Stimulated activated CD4-positive, alpha-beta T cell treated with anti-CD3 and anti-CD28 coated beads, Interleukin-12 subunit alpha, Interleukin-12 subunit beta, amount 100 ng/mL, for 24 hours (primary cell): ENCODE results near the gene RASD1.
"Not testable (repeated sequence)": the region's sequence is repeated elsewhere in the genome, so short reads cannot be mapped to it uniquely, and the experiment has no call there.

Experiments used
- DNase-seq, 2 experiments: peaks; one replicate each; pipeline ENCODE4 v3.0.0-alpha.2; 2020; ENCODE audit warnings: low read depth in 2 of 2

Gene RASD1

GRCh38 chr17:17469996-17470395 lies 26.2 kb downstream of the RASD1 start:
- DNase-seq = no peak

DNA sequence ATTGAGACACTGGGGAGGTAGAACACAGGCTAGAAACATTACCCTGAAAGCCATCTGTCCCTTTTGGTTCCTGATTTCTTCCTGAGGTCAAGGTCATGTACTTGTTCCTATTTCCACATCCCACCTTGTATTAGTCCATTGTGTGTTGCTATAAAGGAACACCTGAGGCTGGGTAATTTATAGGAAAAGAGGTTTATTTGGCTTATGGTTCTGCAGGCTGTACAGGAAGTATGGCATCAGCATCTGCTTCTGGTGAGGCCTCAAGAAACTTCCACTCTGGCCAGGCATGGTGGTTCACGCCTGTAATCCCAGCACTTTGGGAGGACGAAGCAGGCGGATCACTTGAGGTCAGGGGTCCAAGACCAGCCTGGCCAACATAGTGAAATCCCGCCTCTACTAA lies 26.8 kb downstream of the RASD1 start:
- DNase-seq = no peak

DNA sequence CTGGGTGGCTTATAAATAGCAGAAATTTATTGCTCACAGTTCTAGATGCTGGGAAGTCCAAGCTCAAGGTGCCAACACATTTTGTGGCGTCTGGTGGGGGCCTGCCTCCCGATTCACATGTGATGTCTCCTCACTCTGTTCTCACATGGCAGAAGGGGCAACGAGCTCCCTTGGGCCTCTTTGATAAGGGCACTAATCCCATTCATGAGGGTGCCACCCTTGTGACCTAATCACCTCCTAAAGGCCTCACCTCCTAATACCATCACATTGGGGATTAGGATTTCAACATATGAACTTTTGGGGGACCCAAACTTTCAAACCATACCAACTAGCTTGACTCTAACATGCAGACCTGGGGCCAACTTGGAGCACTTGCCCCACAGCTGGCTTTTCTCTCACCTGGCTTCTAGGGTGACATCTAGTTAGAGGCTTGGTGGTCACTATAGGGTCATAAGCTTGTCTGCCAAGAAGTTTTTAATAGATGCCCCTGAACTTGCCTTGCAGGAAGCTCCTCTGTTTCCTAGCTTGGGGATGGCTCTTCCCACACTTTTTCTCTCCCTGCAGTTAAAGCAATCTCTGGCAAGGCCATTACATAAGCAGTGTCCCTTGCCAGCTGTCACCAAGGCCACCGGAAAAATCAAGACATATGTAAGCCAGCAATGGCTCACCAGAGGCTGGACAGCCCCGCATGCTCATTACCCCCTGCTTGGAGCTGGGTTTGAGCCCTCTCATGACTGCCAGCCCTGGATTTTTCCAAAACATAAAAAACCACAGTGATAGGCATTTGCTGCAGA lies 27.8 kb downstream of the RASD1 start:
- no peak for DNase-seq

DNA sequence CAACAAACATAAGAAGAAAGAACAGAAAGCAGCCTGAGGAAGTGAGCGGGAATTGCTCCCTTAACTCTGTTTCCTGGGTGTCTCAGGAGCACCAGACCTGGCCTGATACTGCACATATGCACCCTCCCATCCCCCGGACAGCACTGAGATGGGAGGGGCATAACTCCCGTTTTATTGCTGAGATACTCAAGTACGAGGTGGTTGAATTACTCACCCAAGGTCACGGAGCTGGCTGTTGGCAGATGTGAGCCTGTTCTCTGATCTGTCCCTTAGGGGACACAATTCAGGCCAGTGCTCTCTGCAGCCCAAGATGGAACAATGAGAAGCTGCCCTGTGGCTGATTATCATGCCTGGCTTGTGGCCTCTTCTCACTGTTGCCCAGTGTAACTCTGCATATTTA lies 28.5 kb downstream of the RASD1 start:
- DNase-seq = no peak

DNA sequence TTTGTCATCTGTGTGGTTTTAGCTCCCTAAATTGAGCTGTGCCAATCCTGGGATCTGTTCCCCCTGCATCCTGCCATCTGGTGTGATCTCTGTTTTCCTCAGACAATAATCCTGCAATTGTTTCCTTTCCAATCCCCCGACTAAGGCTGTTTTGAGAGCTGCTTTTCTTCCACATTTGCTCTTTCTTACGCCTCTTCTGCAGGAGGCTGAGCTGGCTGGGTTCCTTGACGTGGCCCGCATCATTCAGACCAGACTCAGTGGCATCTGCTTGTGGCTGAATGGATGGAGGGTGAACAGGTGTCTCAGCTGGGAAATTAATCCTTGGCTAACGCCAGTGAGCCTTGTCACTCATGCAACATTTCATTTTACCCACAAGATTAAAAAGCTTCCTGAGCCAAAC lies 29.2 kb downstream of the RASD1 start:
- DNase-seq = no peak

DNA sequence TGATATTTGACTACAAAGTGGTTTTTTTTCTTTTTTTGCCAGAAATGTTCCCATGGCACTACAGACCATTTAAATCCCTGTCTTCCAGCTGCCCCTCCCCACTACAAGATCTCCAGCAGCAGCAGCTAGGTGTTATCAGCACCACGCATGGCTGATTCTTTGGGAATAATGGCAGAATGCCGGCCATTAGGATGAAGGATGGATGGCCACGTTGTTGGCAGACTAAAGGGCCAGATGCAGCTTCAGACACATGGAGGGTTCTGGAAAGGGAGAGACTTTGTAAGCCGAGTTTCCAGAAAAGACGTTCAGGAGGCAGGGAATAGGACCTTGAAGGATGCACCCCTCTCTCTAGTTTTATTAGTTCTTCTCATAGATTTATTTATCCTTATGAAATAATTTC lies 29.7 kb downstream of the RASD1 start:
- no peak for DNase-seq

DNA sequence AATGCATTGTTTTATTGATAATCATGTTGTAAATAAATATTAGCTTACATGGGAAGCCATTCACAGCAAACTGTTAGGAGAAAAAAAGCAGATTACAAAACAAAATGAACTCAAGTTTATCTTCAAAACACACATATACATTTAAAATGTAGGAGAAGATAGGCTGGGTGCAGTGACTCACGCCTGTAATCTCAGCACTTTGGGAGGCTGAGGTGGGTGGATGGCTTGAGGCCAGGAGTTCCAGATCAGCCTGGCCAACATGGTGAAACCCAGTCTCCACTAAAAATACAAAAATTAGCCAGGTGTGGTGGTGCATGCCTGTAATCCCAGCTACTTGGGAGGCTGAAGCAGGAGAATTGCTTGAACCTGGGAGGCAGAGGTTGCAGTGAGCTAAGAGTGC lies 30.3 kb downstream of the RASD1 start:
- not testable (repeated sequence) for DNase-seq

- DNase-seq = no peak
Measured at GRCh38 chr17:17463821-17464220, 32.4 kb downstream of the RASD1 start.

DNA sequence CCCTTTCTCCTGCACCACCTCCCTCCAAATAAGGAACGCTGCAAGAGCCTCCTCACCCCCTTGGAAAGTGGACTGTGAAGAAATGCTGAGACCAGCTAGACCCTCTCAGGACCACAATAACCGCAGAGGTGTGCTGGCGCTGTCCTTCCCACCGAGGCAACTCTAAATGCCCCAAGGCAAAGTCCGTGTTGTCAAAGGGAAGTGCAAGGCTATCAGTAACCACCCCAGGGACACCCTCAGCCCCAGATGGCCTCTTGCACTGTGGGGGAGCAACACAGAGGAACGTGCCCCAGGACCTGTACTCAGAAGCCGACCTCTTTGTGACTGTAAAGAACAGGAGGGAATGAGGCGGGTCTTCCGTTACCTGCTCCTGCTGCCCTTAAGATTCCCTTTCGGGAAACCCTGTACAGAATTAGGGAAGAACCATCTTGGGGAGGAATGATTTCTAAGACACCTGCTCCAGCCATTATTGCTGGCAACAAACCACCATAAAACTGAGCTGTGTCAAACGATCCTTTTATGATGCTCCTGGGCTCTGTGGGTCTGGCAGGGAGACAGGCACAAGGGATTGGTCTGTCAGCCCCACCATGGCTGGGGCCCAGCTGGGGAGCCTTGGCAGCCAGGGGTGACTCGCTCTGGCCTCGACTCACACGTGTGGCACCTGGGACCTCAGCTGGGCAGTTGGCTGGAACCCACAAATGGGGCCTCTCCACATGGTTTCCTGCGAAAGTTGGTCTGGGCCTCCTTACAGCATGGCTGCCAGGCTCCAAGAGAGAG lies 34.0 kb downstream of the RASD1 start:
- no peak for DNase-seq

GRCh38 chr17:17460038-17460437 lies 36.2 kb downstream of the RASD1 start:
- no peak for DNase-seq

GRCh38 chr17:17457680-17458079 lies 38.5 kb downstream of the RASD1 start:
- DNase-seq = no peak

GRCh38 chr17:17456251-17456650 lies 39.9 kb downstream of the RASD1 start:
- DNase-seq = no peak

DNA sequence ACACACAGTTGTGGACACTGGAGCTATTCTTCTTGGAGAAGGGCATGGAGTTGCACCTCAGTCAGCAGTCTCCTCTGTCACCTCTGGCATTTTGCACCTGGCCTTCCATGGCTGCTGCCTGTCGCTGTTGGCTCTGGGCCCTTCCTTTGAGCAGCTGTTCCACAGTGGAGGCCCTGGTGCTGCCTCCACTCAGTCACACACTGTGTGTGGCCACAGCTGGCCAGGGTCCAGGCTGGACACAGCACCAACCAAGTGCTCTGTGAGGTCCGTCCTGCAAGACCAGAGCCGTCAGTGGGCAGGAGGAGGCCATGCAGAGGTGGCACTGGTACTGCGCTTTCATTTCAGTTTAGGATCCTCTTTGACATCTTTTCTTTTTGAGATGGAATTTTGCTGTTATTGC lies 41.0 kb downstream of the RASD1 start:
- DNase-seq = no peak

DNA sequence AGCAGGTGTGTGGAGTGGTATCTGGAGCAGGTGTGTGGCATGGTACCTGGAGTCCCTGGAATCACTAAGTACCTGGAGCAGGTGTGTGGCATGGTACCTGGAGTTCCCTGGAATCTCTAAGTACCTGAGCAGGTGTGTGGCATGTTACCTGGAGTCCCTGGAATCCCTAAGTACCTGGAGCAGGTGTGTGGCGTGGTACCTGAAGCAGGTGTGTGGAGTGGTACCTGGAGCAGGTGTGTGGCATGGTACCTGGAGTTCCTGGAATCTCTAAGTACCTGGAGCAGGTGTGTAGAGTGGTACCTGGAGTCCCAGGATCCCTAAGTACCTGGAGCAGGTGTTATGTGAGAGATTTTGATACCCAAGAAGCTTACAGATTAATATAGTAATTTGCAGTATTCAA lies 41.5 kb downstream of the RASD1 start:
- DNase-seq = not testable (repeated sequence)

DNA sequence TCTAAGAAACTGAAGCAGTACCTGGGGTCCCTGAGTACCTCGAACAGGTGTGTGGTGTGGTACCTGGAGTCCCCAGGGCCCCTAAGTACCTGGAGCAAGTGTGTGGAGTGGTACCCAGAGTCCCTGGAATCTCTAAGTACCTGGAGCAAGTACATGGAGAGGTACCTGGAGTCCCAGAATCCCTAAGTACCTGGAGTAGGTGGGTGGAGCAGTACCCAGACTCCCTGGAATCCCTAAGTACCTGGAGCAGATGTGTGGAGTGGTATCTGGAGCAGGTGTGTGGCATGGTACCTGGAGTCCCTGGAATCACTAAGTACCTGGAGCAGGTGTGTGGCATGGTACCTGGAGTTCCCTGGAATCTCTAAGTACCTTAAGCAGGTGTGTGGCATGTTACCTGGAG lies 41.9 kb downstream of the RASD1 start:
- no peak for DNase-seq

- DNase-seq = no peak
Measured at GRCh38 chr17:17453088-17453487, 43.1 kb downstream of the RASD1 start.

DNA sequence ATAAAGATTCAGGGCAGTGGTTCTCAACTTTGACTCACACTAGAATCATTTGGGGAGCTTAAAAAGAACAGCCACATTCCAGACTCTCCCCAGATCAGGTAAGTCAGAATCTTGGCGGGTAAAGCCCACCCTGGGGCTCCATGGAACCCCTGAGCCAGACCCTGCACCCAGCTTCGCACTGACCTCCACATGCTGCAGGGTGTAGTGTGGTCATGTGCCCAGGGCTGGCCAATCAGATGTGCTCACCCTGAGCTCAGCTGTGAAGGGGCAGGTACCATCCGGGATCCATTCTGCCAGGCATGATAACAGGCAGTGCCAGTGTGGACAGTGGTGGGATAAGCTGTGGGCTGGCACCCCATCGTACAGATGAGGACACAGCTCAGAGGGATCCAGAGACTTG lies 47.5 kb downstream of the RASD1 start:
- DNase-seq = no peak

- no peak for DNase-seq
Measured at GRCh38 chr17:17448076-17448475, 48.1 kb downstream of the RASD1 start.

DNA sequence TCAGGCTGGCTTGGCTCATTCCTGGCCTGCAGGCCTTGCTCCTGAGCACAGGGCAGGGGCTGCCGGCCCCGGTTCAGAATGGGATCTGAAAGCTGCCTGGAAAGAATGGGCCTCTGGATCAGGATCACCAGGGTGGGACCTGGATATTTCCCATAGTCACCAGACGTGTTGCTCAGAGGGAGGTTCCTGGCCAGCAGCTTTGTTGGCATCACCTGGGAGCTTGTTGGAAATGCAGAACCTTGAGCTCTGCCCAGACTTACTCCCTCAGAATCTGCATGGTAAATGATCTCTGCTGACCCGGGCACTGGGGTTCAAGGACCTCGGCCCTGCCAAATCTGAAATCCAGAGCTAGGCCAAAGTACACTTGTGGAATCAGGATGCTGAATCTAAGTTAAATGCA lies 48.9 kb downstream of the RASD1 start:
- no peak for DNase-seq

DNA sequence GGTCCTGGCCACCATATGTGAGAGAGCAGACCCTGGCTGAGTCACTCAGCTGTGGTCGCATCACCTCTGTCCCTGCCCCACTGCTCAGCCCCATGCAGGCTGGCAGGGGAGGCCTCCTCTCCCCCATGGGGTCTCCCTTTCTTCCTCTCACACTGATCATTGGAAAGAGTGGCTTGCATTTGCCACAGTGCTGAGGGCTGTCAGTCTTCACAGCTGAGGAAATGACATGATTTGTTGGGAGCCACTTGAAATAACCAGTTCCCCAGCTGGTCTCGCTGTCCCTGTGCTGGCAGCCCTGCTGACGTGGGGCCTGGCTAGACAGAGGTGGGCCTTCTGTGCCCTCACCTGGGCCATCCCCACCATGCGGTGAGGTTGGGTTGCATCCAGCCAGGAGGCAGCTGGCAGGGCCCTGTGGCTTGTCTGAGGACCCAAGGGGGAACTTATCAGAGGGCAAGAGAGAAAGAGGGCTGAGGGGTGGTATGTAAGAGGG lies 49.5 kb downstream of the RASD1 start:
- DNase-seq = no peak

- no peak for DNase-seq
Measured at GRCh38 chr17:17445925-17446665, 50.1 kb downstream of the RASD1 start.

DNA sequence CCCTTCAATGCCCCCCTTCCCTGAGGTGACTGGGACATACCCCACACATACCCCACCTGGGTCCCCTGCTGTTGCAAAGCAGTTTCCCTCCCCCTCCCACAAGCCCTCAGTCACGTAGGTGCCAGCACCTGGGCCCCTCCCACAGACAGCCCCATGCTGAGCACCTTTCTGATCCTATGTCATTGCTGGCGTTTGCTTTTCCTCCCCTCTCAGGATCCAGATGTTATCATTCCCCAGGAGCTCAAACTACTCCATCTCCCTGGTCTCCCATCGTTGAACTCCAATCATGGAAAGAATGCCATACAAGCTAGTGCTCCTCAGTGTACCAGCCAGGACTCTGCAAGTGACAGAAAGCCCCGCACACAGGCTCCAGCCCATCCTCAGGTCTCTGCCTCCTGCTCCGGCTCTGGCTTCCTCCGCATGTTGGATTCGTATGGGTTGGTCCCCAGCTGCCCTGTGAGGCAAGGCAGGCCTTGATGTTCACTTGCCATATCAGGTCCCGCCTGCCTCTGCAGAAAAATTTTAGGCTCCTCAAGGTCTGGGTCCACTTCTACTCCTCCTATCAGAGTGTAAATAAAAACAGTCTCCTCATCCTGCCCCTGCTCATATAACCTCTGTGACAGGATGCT lies 50.8 kb downstream of the RASD1 start:
- DNase-seq = no peak
